Astrocyte (in vitro differentiated cells and primary cell): Measurements from ENCODE around the gene ZNF385C. TPM values are rescaled to one million over a fixed set of nuclear protein-coding genes. Genes with fewer than 3 reads are reported as not detected.

Experiments used
- DNase-seq: peaks from one replicate; pipeline ENCODE4 v3.0.0-alpha.2; 2010; ENCODE audit warnings: low read depth
- FAIRE-seq: peaks from 2 replicates; lab custom pipeline; 2011; peaks lifted over from hg19 to GRCh38; lab: Jason Lieb, UNC
- H2AFZ ChIP-seq: 2 replicates; pipeline ENCODE4 v1.6.0; 2012; ENCODE audit warnings: low read depth, low read length, inconsistent platforms
- H3K27ac ChIP-seq: 2 replicates; pipeline ENCODE4 v1.5.1; 2011; ENCODE audit warnings: low read depth, low read length, inconsistent platforms
- H3K27me3 ChIP-seq: 2 replicates; pipeline ENCODE4 v1.6.0; 2011; ENCODE audit warnings: low read length, inconsistent platforms; ENCODE audit not compliant: insufficient read depth
- H3K36me3 ChIP-seq: 2 replicates; pipeline ENCODE4 v1.5.1; 2011; ENCODE audit warnings: low read length, inconsistent platforms; ENCODE audit not compliant: insufficient read depth
- H3K4me1 ChIP-seq: 2 replicates; pipeline ENCODE4 v1.5.1; 2011; ENCODE audit warnings: low read length, inconsistent platforms; ENCODE audit not compliant: insufficient read depth
- H3K4me2 ChIP-seq: 2 replicates; pipeline ENCODE4 v1.6.0; 2012; ENCODE audit warnings: low read length, inconsistent platforms
- H3K4me3 ChIP-seq: 2 replicates; pipeline ENCODE4 v1.5.1; 2011; ENCODE audit warnings: low read depth, mild to moderate bottlenecking, low read length, inconsistent platforms; ENCODE audit not compliant: insufficient read depth
- H3K79me2 ChIP-seq: 2 replicates; pipeline ENCODE4 v1.6.0; 2012; ENCODE audit warnings: mild to moderate bottlenecking, low read length, inconsistent platforms; ENCODE audit not compliant: insufficient read depth
- H3K9ac ChIP-seq: 2 replicates; pipeline ENCODE4 v1.6.0; 2012; ENCODE audit warnings: mild to moderate bottlenecking, low read length, inconsistent platforms
- H3K9me3 ChIP-seq: 2 replicates; pipeline ENCODE4 v1.5.1; 2012; ENCODE audit warnings: low read depth, mild to moderate bottlenecking, low read length, inconsistent platforms; ENCODE audit not compliant: insufficient read depth
- H4K20me1 ChIP-seq: 2 replicates; pipeline ENCODE4 v1.6.0; 2012; ENCODE audit warnings: low read length, inconsistent platforms; ENCODE audit not compliant: insufficient read depth
- H3K27ac Mint-ChIP-seq: one replicate; pipeline ENCODE4 v1.8.0; 2021; ENCODE audit warnings: mild to moderate bottlenecking, mixed read lengths; ENCODE audit not compliant: unreplicated experiment
- H3K27me3 Mint-ChIP-seq: one replicate; pipeline ENCODE4 v1.8.0; 2021; ENCODE audit warnings: low read depth, mixed read lengths; ENCODE audit not compliant: unreplicated experiment
- H3K36me3 Mint-ChIP-seq: one replicate; pipeline ENCODE4 v1.8.0; 2021; ENCODE audit warnings: low read depth, mixed read lengths; ENCODE audit not compliant: unreplicated experiment
- H3K4me1 Mint-ChIP-seq: one replicate; pipeline ENCODE4 v1.8.0; 2021; ENCODE audit warnings: low read depth, mixed read lengths; ENCODE audit not compliant: unreplicated experiment
- H3K4me3 Mint-ChIP-seq: one replicate; pipeline ENCODE4 v1.8.0; 2021; ENCODE audit warnings: mild to moderate bottlenecking, moderate library complexity, mixed read lengths; ENCODE audit not compliant: unreplicated experiment
- H3K9me3 Mint-ChIP-seq: one replicate; pipeline ENCODE4 v1.8.0; 2021; ENCODE audit warnings: mild to moderate bottlenecking, mixed read lengths; ENCODE audit not compliant: unreplicated experiment
- CTCF ChIP-seq: IDR thresholded peaks from 2 replicates; pipeline ENCODE4 v1.5.1; 2011; ENCODE audit warnings: low read depth, mild to moderate bottlenecking, inconsistent platforms, low read length, moderate library complexity; ENCODE audit not compliant: insufficient read depth
- EZH2 ChIP-seq: IDR thresholded peaks from 2 replicates; pipeline ENCODE4 v1.6.1; 2012; ENCODE audit warnings: mild to moderate bottlenecking, low read length, inconsistent platforms; ENCODE audit not compliant: insufficient read depth
- total RNA-seq: library from RNA; stranded (reverse); gene quantifications from 2 replicates; pipeline ENCODE4 v1.2.1, GENCODE V29; 2021

Gene ZNF385C
- total RNA-seq, 1 donor from 2014 or later, result 0.39 TPM

- H2AFZ ChIP-seq, result no peak overlapping the region
- H3K9ac ChIP-seq, result no peak overlapping the region
- peaks cover 2% of the 10 kb centered on the region for H3K27me3 ChIP-seq
- no peaks in the 10 kb centered on the region for H3K79me2 ChIP-seq
- H3K4me2 ChIP-seq, result no peak overlapping the region
- H3K27me3 Mint-ChIP-seq, result peaks cover 32% of the 10 kb centered on the region
- H4K20me1 ChIP-seq, result no peaks in the 10 kb centered on the region
- H3K4me3 ChIP-seq, result no peak overlapping the region
- H3K36me3 Mint-ChIP-seq, result peaks cover 2% of the 10 kb centered on the region
- H3K36me3 ChIP-seq, result no peaks in the 10 kb centered on the region
- H3K4me3 Mint-ChIP-seq, result peak overlapping the region; percentile 27
- TF ChIP-seq EZH2 (no peak), CTCF (no peak)
- no peak for FAIRE-seq
- H3K27ac ChIP-seq, result no peak overlapping the region
- H3K4me1 Mint-ChIP-seq, result peaks cover 5% of the 10 kb centered on the region
- no peaks in the 10 kb centered on the region for H3K9me3 ChIP-seq
- no peak overlapping the region for H3K27ac Mint-ChIP-seq
- DNase-seq, result no peak
- no peaks in the 10 kb centered on the region for H3K4me1 ChIP-seq
- peaks cover 3% of the 10 kb centered on the region for H3K9me3 Mint-ChIP-seq
Measured at GRCh38 chr17:42062681-42063080, 35.6 kb downstream of the ZNF385C start.

GRCh38 chr17:42061646-42062487 is 36.4 kb downstream of the ZNF385C start:
- TF ChIP-seq EZH2 (no peak), CTCF (no peak)
- Mint-ChIP-seq H3K27ac (no peak overlapping the region), H3K36me3 (peaks cover 2% of the 10 kb centered on the region), H3K9me3 (peaks cover 3% of the 10 kb centered on the region), H3K27me3 (peaks cover 31% of the 10 kb centered on the region), H3K4me3 (no peak overlapping the region), H3K4me1 (peaks cover 5% of the 10 kb centered on the region)
- Histone ChIP-seq H3K9ac (no peak overlapping the region), H3K27ac (no peak overlapping the region), H3K9me3 (no peaks in the 10 kb centered on the region), H3K79me2 (no peaks in the 10 kb centered on the region), H2AFZ (no peak overlapping the region), H4K20me1 (no peaks in the 10 kb centered on the region), H3K4me3 (no peak overlapping the region), H3K36me3 (no peaks in the 10 kb centered on the region), H3K27me3 (peaks cover 2% of the 10 kb centered on the region), H3K4me1 (no peaks in the 10 kb centered on the region), H3K4me2 (no peak overlapping the region)
- FAIRE-seq (no peak), DNase-seq (no peak)

- TF ChIP-seq CTCF (no peak), EZH2 (no peak)
- no peaks in the 10 kb centered on the region for H3K4me1 ChIP-seq
- H3K4me2 ChIP-seq, result no peak overlapping the region
- Mint-ChIP-seq H3K4me1 (peaks cover 6% of the 10 kb centered on the region), H3K27me3 (peaks cover 35% of the 10 kb centered on the region), H3K36me3 (peaks cover 2% of the 10 kb centered on the region), H3K27ac (no peak overlapping the region), H3K4me3 (no peak overlapping the region), H3K9me3 (peaks cover 3% of the 10 kb centered on the region)
- H4K20me1 ChIP-seq, result no peaks in the 10 kb centered on the region
- H3K27ac ChIP-seq, result no peak overlapping the region
- no peak overlapping the region for H3K4me3 ChIP-seq
- DNase-seq, result no peak
- H3K79me2 ChIP-seq, result no peaks in the 10 kb centered on the region
- no peak overlapping the region for H2AFZ ChIP-seq
- no peaks in the 10 kb centered on the region for H3K9me3 ChIP-seq
- FAIRE-seq, result no peak
- H3K9ac ChIP-seq, result no peak overlapping the region
- H3K36me3 ChIP-seq, result no peaks in the 10 kb centered on the region
- H3K27me3 ChIP-seq, result peaks cover 3% of the 10 kb centered on the region
Measured at GRCh38 chr17:42060231-42060630, 38.0 kb downstream of the ZNF385C start.
